Erythroblast (primary cell): ENCODE measurements around the gene EXD2.
"Not testable (repeated sequence)": the region's sequence is repeated elsewhere in the genome, so short reads cannot be mapped to it uniquely, and the experiment has no call there.

ENCODE experiments used
- GATA1 ChIP-seq: IDR thresholded peaks from 2 replicates; pipeline ENCODE4 v1.6.1; 2011; ENCODE audit warnings: low read depth, mild to moderate bottlenecking, control low read depth, low read length, moderate library complexity
- POLR2A ChIP-seq: IDR thresholded peaks from 2 replicates; pipeline ENCODE4 v1.6.1; 2011; ENCODE audit warnings: mild to moderate bottlenecking, low read length

DNA sequence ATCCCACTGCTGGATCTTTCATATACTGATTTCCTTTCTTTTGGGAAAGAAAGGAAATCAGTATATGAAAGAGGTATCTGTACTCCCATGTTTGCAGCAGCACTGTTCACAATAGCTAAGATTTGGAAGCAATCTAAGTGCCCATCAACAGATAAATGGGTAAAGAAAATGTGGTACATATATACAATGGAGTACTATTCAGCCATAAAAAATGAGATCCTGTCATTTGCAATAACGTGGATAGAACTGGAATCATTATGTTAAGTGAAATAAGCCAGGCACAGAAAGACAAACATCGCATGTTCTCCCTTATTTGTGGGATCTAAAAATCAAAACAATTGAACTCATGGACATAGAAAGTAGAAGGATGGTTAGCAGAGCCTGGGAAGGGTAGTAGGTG lies 25.5 kb upstream of the EXD2 start:
- TF ChIP-seq POLR2A, GATA1: not testable (repeated sequence)
